Activated B cell treated with CpG ODN at 0.5 μM for 24 hours (primary cell): Measurements from ENCODE around the gene ETS1. TPM values are rescaled to one million over a fixed set of nuclear protein-coding genes. Genes with fewer than 3 reads are reported as not detected.

ENCODE experiments used
- ATAC-seq: fragments of 200-7000 bp; cut with Tn5 transposase; one replicate; pipeline ENCODE4 v1.10.0; 2021; ENCODE audit warnings: low read depth, mild to moderate bottlenecking, moderate library complexity
- CTCF ChIA-PET: fragments of 350-600 bp; sonication (Branson Sonifier 250); formaldehyde crosslinking; loops from one replicate; lab custom pipeline; 2021; ENCODE audit warnings: antibody characterized with exemption; lab: Charles Lee
- POLR2A ChIA-PET: fragments of 350-600 bp; sonication (Branson Sonifier 250); formaldehyde crosslinking; loops from one replicate; lab custom pipeline; 2021; ENCODE audit warnings: antibody characterized with exemption; lab: Charles Lee
- DNase-seq: peaks from one replicate; pipeline ENCODE4 v3.0.0; 2022
- H3K27ac Mint-ChIP-seq: one replicate; pipeline ENCODE4 v1.8.0; 2020; ENCODE audit warnings: mixed read lengths
- H3K27me3 Mint-ChIP-seq: one replicate; pipeline ENCODE4 v1.8.0; 2021; ENCODE audit warnings: mixed read lengths
- H3K36me3 Mint-ChIP-seq: one replicate; pipeline ENCODE4 v1.8.0; 2021; ENCODE audit warnings: low read depth, mixed read lengths
- H3K4me1 Mint-ChIP-seq: one replicate; pipeline ENCODE4 v1.8.0; 2021; ENCODE audit warnings: mixed read lengths
- H3K4me3 Mint-ChIP-seq: one replicate; pipeline ENCODE4 v1.8.0; 2020; ENCODE audit warnings: mild to moderate bottlenecking, mixed read lengths
- H3K9me3 Mint-ChIP-seq: one replicate; pipeline ENCODE4 v1.8.0; 2020; ENCODE audit warnings: mixed read lengths
- intact Hi-C: fragments of 100-400 bp; cut with micrococcal nuclease; formaldehyde crosslinking; loops from one replicate; pipeline ENCODE4 v1.15.1; 2024
- total RNA-seq: library from RNA; stranded (reverse); gene quantifications from 2 replicates; pipeline ENCODE4 v1.2.3, GENCODE V29; 2022
- TF ChIP-seq, protein P1 (sequence below): fragments of 200-600 bp; IDR thresholded peaks from one replicate; pipeline ENCODE4 v1.8.0; 2022; ENCODE audit warnings: antibody characterized with exemption, mild to moderate bottlenecking

Gene ETS1
- total RNA-seq, 1 donor from 2014 or later, result 301 TPM

- TF ChIP-seq, protein P1, sequence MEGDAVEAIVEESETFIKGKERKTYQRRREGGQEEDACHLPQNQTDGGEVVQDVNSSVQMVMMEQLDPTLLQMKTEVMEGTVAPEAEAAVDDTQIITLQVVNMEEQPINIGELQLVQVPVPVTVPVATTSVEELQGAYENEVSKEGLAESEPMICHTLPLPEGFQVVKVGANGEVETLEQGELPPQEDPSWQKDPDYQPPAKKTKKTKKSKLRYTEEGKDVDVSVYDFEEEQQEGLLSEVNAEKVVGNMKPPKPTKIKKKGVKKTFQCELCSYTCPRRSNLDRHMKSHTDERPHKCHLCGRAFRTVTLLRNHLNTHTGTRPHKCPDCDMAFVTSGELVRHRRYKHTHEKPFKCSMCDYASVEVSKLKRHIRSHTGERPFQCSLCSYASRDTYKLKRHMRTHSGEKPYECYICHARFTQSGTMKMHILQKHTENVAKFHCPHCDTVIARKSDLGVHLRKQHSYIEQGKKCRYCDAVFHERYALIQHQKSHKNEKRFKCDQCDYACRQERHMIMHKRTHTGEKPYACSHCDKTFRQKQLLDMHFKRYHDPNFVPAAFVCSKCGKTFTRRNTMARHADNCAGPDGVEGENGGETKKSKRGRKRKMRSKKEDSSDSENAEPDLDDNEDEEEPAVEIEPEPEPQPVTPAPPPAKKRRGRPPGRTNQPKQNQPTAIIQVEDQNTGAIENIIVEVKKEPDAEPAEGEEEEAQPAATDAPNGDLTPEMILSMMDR, result no peak
- Mint-ChIP-seq H3K9me3 (peaks cover 2% of the 10 kb centered on the region), H3K27ac (no peak overlapping the region), H3K36me3 (no peaks in the 10 kb centered on the region), H3K4me3 (no peak overlapping the region), H3K27me3 (no peaks in the 10 kb centered on the region), H3K4me1 (peaks cover 46% of the 10 kb centered on the region)
- intact Hi-C loops, result loop anchor here (2.0 kb wide), 1 partner anchor 13 kb away; no protein-coding TSS in a partner anchor
- DNase-seq (no peak), ATAC-seq (no peak)
- CTCF ChIA-PET, result interaction anchor here (1.0 kb wide), 1 partner anchor 38 kb away, joined by 3 read pairs; no protein-coding TSS in a partner anchor
- POLR2A ChIA-PET, result interaction anchor here (1.2 kb wide), 1 partner anchor 17 kb away, joined by 3 read pairs; no protein-coding TSS in a partner anchor
Measured at GRCh38 chr11:128594226-128594625, 6.9 kb upstream of the ETS1 start.

- Mint-ChIP-seq H3K4me1 (peaks cover 37% of the 10 kb centered on the region), H3K9me3 (peaks cover 2% of the 10 kb centered on the region), H3K27me3 (no peaks in the 10 kb centered on the region), H3K36me3 (no peaks in the 10 kb centered on the region), H3K4me3 (no peak overlapping the region), H3K27ac (no peak overlapping the region)
- intact Hi-C loops, result no loop called here
- CTCF ChIA-PET, result interaction anchor here (1.0 kb wide), 1 partner anchor 39 kb away, joined by 3 read pairs; no protein-coding TSS in a partner anchor
- DNase-seq, result no peak
- ATAC-seq, result no peak
- POLR2A ChIA-PET, result no interaction called here
- TF ChIP-seq, protein P1, result no peak
Measured at GRCh38 chr11:128593281-128593680, 5.9 kb upstream of the ETS1 start.

GRCh38 chr11:128592454-128592853 is 5.1 kb upstream of the ETS1 start:
- peaks cover 35% of the 10 kb centered on the region for H3K4me1 Mint-ChIP-seq
- POLR2A ChIA-PET, result interaction anchor here (1.5 kb wide), 1 partner anchor 40 kb away, joined by 6 read pairs; no protein-coding TSS in a partner anchor
- no peak overlapping the region for H3K4me3 Mint-ChIP-seq
- DNase-seq (no peak), ATAC-seq (no peak)
- no peak overlapping the region for H3K27ac Mint-ChIP-seq
- H3K36me3 Mint-ChIP-seq, result no peaks in the 10 kb centered on the region
- CTCF ChIA-PET, result no interaction called here
- H3K9me3 Mint-ChIP-seq, result peaks cover 2% of the 10 kb centered on the region
- no peaks in the 10 kb centered on the region for H3K27me3 Mint-ChIP-seq
- intact Hi-C loops, result no loop called here
- TF ChIP-seq, protein P1, result no peak

DNA sequence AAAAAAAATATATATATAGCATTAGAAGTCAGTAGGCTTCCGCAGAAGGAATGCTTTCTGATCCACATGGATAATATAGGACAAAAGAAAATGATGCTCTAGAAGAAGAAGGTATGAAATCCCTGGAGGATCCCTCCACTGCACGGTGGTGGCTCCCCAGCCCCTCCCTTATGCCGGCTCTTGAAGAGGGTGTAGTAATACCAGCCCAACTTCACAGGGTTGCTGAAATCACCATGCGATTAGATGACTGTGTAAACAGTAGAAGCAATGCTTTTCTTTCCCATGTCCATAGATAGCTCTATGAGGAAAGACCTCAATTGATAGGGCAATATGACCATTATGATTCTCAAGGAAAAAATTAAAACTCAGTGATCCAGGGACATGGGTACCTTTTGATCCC is 3.2 kb upstream of the ETS1 start:
- POLR2A ChIA-PET, result no interaction called here
- intact Hi-C loops, result no loop called here
- CTCF ChIA-PET, result interaction anchor here (0.6 kb wide), 1 partner anchor 21 kb away, joined by 4 read pairs; no protein-coding TSS in a partner anchor

GRCh38 chr11:128589998-128590397 is 2.6 kb upstream of the ETS1 start:
- H3K4me3 Mint-ChIP-seq, result no peak overlapping the region
- no peaks in the 10 kb centered on the region for H3K36me3 Mint-ChIP-seq
- CTCF ChIA-PET, result no interaction called here
- DNase-seq, result no peak
- no peak for ATAC-seq
- intact Hi-C loops, result loop anchor here (2.0 kb wide), 1 partner anchor 15 kb away; no protein-coding TSS in a partner anchor
- no peaks in the 10 kb centered on the region for H3K27me3 Mint-ChIP-seq
- POLR2A ChIA-PET, result no interaction called here
- H3K9me3 Mint-ChIP-seq, result peaks cover 2% of the 10 kb centered on the region
- peaks cover 25% of the 10 kb centered on the region for H3K4me1 Mint-ChIP-seq
- TF ChIP-seq, protein P1, result no peak
- H3K27ac Mint-ChIP-seq, result no peak overlapping the region

More for the DNA sequence above, 3.2 kb upstream of the ETS1 start:
- Mint-ChIP-seq H3K27me3 (no peaks in the 10 kb centered on the region), H3K4me1 (peaks cover 26% of the 10 kb centered on the region), H3K27ac (no peak overlapping the region), H3K36me3 (no peaks in the 10 kb centered on the region), H3K4me3 (no peak overlapping the region), H3K9me3 (peaks cover 2% of the 10 kb centered on the region)
- DNase-seq, result no peak
- no peak for ATAC-seq
- TF ChIP-seq, protein P1, result no peak
